Measurements from ENCODE around the gene ZNF555. TPM values are rescaled to one million over a fixed set of nuclear protein-coding genes. Genes with fewer than 3 reads are reported as not detected.

ZNF555 gene
- total and polyA plus RNA-seq, 2 of the 13 experiments (the other 11 are each of a cell fraction or from before 2014, with no cell fraction given): 5.0 to 8.0 TPM

DNA sequence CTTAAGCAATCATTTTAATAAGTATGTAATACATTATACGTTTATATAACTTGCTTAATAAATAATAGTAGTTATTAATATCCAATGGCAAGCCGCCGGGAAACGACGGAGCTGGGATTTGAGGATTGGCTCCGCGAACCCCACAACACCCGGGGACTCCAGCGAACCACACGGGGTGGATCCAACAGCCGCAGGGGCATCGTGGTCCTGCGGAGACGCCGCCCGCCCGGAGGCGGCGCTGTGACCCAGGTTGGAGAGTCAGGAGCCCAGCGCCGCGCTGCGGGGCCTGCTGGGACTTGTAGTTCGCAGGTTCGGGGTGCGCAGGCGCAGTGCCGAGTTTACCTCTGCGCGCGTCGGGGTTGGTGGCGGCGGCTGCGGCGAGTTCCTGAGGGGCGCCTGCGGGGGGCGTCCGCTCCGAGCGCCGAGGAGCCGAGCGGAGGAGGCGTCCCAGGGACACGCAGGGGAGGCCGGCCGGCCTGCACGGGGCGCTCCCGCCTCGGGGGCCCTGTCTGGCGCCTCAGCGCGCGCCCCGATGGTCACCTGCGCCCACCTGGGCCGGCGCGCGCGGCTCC is 21.6 kb upstream of the ZNF555 start, which contains the start of gene ZNF554 (continued):
- TF ChIP-seq SRSF9 (IDR thresholded peaks at IDR 0.05; ENCODE audit: borderline replicate concordance, insufficient read depth, low read depth, low read length, poor library complexity, severe bottlenecking) (no peak), HOXA5 (CRISPR knock-in tag; IDR thresholded peaks at IDR 0.05) (peak; percentile 84; the same call in 1 of the 2 replicates), MAFF (IDR thresholded peaks at IDR 0.05; ENCODE audit: low read depth, low read length) (no peak), ZMAT3 (CRISPR knock-in tag; conservative IDR thresholded peaks at IDR 0.05) (no peak), ZBTB3 (CRISPR knock-in tag; IDR thresholded peaks at IDR 0.05; ENCODE audit: borderline replicate concordance, low read depth) (0 out of 2 replicates have a peak, but pooled peaks have one; percentile 28), POLR2A (IDR thresholded peaks at IDR 0.05; ENCODE audit: insufficient read depth in 1 of 2, low read depth in 2 of 2, low read length in 2 of 2) (peak; percentile 10 to 60; a peak in 1 of 4 replicates), STAT5B (CRISPR knock-in tag; IDR thresholded peaks at IDR 0.05) (no peak), TAF1 (CRISPR knock-in tag; IDR thresholded peaks at IDR 0.05) (peak; percentile 40; the same call in 1 of the 2 replicates), ZNF382 (CRISPR knock-in tag; IDR thresholded peaks at IDR 0.05; ENCODE audit: borderline replicate concordance) (no peak), KLF6 (CRISPR knock-in tag; IDR thresholded peaks at IDR 0.05) (peak; percentile 66; the same call in 1 of the 2 replicates), ZBTB7B (CRISPR knock-in tag; IDR thresholded peaks at IDR 0.05) (no peak), TRIM24 (CRISPR knock-in tag; IDR thresholded peaks at IDR 0.05) (no peak), SATB2 (CRISPR knock-in tag; IDR thresholded peaks at IDR 0.05) (no peak), ZNF232 (CRISPR knock-in tag; IDR thresholded peaks at IDR 0.05; ENCODE audit: borderline replicate concordance) (peak; percentile 66; the same call in 1 of the 2 replicates)
- TF ChIP-seq, protein P1, sequence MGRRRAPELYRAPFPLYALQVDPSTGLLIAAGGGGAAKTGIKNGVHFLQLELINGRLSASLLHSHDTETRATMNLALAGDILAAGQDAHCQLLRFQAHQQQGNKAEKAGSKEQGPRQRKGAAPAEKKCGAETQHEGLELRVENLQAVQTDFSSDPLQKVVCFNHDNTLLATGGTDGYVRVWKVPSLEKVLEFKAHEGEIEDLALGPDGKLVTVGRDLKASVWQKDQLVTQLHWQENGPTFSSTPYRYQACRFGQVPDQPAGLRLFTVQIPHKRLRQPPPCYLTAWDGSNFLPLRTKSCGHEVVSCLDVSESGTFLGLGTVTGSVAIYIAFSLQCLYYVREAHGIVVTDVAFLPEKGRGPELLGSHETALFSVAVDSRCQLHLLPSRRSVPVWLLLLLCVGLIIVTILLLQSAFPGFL (CRISPR knock-in tag; IDR thresholded peaks at IDR 0.05): no peak
- TF ChIP-seq, protein P2, sequence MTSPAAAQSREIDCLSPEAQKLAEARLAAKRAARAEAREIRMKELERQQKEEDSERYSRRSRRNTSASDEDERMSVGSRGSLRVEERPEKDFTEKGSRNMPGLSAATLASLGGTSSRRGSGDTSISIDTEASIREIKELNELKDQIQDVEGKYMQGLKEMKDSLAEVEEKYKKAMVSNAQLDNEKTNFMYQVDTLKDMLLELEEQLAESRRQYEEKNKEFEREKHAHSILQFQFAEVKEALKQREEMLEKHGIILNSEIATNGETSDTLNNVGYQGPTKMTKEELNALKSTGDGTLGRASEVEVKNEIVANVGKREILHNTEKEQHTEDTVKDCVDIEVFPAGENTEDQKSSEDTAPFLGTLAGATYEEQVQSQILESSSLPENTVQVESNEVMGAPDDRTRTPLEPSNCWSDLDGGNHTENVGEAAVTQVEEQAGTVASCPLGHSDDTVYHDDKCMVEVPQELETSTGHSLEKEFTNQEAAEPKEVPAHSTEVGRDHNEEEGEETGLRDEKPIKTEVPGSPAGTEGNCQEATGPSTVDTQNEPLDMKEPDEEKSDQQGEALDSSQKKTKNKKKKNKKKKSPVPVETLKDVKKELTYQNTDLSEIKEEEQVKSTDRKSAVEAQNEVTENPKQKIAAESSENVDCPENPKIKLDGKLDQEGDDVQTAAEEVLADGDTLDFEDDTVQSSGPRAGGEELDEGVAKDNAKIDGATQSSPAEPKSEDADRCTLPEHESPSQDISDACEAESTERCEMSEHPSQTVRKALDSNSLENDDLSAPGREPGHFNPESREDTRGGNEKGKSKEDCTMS (CRISPR knock-in tag; conservative IDR thresholded peaks at IDR 0.05): no peak
- TF ChIP-seq, protein P3, sequence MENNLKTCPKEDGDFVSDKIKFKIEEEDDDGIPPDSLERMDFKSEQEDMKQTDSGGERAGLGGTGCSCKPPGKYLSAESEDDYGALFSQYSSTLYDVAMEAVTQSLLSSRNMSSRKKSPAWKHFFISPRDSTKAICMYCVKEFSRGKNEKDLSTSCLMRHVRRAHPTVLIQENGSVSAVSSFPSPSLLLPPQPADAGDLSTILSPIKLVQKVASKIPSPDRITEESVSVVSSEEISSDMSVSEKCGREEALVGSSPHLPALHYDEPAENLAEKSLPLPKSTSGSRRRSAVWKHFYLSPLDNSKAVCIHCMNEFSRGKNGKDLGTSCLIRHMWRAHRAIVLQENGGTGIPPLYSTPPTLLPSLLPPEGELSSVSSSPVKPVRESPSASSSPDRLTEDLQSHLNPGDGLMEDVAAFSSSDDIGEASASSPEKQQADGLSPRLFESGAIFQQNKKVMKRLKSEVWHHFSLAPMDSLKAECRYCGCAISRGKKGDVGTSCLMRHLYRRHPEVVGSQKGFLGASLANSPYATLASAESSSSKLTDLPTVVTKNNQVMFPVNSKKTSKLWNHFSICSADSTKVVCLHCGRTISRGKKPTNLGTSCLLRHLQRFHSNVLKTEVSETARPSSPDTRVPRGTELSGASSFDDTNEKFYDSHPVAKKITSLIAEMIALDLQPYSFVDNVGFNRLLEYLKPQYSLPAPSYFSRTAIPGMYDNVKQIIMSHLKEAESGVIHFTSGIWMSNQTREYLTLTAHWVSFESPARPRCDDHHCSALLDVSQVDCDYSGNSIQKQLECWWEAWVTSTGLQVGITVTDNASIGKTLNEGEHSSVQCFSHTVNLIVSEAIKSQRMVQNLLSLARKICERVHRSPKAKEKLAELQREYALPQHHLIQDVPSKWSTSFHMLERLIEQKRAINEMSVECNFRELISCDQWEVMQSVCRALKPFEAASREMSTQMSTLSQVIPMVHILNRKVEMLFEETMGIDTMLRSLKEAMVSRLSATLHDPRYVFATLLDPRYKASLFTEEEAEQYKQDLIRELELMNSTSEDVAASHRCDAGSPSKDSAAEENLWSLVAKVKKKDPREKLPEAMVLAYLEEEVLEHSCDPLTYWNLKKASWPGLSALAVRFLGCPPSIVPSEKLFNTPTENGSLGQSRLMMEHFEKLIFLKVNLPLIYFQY (CRISPR knock-in tag; IDR thresholded peaks at IDR 0.05; ENCODE audit: borderline replicate concordance): 0 out of 2 replicates have a peak, but pooled peaks have one; percentile 34
- TF ChIP-seq, protein P4, sequence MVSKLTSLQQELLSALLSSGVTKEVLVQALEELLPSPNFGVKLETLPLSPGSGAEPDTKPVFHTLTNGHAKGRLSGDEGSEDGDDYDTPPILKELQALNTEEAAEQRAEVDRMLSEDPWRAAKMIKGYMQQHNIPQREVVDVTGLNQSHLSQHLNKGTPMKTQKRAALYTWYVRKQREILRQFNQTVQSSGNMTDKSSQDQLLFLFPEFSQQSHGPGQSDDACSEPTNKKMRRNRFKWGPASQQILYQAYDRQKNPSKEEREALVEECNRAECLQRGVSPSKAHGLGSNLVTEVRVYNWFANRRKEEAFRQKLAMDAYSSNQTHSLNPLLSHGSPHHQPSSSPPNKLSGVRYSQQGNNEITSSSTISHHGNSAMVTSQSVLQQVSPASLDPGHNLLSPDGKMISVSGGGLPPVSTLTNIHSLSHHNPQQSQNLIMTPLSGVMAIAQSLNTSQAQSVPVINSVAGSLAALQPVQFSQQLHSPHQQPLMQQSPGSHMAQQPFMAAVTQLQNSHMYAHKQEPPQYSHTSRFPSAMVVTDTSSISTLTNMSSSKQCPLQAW (CRISPR knock-in tag; IDR thresholded peaks at IDR 0.05): peak; percentile 87
